Fibroblast of villous mesenchyme (primary cell): ENCODE measurements around the gene DNMT3B. TPM values are rescaled to one million over a fixed set of nuclear protein-coding genes. Genes with fewer than 3 reads are reported as not detected.

Source experiments
- DNase-seq: peaks from one replicate; pipeline ENCODE4 v3.0.0-alpha.2; 2010; ENCODE audit warnings: low read depth
- H3K4me3 ChIP-seq: 2 replicates; pipeline ENCODE4 v1.5.1; 2011; ENCODE audit warnings: low read depth, mild to moderate bottlenecking, low read length
- CTCF ChIP-seq: IDR thresholded peaks from 2 replicates; pipeline ENCODE4 v1.5.1; 2012; ENCODE audit warnings: low read depth, mild to moderate bottlenecking, low read length; ENCODE audit not compliant: insufficient read depth
- total RNA-seq: library from RNA; depleted of rRNA; stranded (reverse); fragments of >200 nt; gene quantifications from 2 replicates; pipeline ENCODE4 v1.2.3, GENCODE V29; 2012

Gene DNMT3B
- total RNA-seq, 1 donor = 3.5 TPM

- no peak for DNase-seq
- TF ChIP-seq CTCF = no peak
- no peak overlapping the region for H3K4me3 ChIP-seq
These were observed 22.3 kb downstream of the DNMT3B start for GRCh38 chr20:32784369-32785080.

GRCh38 chr20:32786059-32786760 is 24.0 kb downstream of the DNMT3B start:
- no peak overlapping the region for H3K4me3 ChIP-seq
- no peak for DNase-seq
- no peak for TF ChIP-seq CTCF

GRCh38 chr20:32787168-32787567 is 25.0 kb downstream of the DNMT3B start:
- TF ChIP-seq CTCF = no peak
- no peak for DNase-seq

GRCh38 chr20:32789896-32790750 is 27.9 kb downstream of the DNMT3B start:
- TF ChIP-seq CTCF = peak; percentile 100
- DNase-seq = peak; percentile 68

More at GRCh38 chr20:32787168-32787567, 25.0 kb downstream of the DNMT3B start:
- no peak overlapping the region for H3K4me3 ChIP-seq

GRCh38 chr20:32790751-32791057 is 28.5 kb downstream of the DNMT3B start:
- no peak for TF ChIP-seq CTCF
- H3K4me3 ChIP-seq = no peak overlapping the region

More at GRCh38 chr20:32789896-32790750, 27.9 kb downstream of the DNMT3B start:
- H3K4me3 ChIP-seq = no peak overlapping the region

GRCh38 chr20:32792316-32792715 is 30.1 kb downstream of the DNMT3B start:
- DNase-seq = peak; percentile 10
- no peak overlapping the region for H3K4me3 ChIP-seq
- TF ChIP-seq CTCF = no peak

More at GRCh38 chr20:32790751-32791057, 28.5 kb downstream of the DNMT3B start:
- DNase-seq = no peak
